ENCODE results near the gene SHB. TPM values are rescaled to one million over a fixed set of nuclear protein-coding genes. Genes with fewer than 3 reads are reported as not detected.

The SHB gene
- total RNA-seq, 6 experiments from 2014 or later, result 12.0 to 43.1 (median 21.9) TPM

DNA sequence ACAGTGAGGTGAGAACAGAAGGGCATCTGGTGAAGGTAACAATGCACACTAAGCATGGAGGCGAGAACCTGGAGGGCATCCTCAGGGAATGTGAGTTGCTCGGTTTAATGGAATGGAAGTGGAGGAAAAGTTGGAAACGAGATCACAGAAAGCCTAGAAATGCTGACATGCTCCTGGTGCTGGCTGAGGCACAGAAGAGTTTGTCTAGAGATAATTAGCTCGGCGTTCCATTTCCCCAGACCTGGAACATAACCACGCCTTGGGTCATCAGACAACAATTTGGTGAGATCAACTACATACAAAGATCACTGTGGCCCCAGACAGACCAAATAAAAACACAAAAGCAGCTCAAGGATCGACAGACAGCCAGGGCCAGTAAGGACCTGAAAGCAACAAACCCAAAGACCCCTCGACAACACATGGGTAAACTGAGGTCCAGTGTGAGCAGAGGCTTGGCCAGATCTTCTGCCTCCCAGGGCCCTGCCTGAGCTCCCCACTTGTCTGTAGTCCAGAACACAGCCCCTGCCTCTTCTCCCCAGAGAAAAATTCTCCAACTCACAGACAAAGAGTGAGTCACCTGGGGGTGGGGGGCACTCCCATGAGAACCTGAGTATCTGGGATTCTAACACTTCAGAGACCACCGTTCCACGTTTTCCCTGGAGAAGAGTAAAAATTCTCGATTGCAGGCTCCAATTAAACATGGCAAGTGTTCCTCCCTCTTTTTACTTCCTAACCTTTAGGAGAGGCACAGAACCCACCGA, 52.5 kb downstream of the SHB start:
- 39% methylated on average over 7 of the region's 12 CpGs for WGBS (ENCODE audit: insufficient coverage, low coverage, low lambda C conversion rate, missing lambda C conversion rate)
- H3K4me1 ChIP-seq, result peaks cover 0 to 47% (median 23%) of the 10 kb centered on the region in 4 donors

DNA sequence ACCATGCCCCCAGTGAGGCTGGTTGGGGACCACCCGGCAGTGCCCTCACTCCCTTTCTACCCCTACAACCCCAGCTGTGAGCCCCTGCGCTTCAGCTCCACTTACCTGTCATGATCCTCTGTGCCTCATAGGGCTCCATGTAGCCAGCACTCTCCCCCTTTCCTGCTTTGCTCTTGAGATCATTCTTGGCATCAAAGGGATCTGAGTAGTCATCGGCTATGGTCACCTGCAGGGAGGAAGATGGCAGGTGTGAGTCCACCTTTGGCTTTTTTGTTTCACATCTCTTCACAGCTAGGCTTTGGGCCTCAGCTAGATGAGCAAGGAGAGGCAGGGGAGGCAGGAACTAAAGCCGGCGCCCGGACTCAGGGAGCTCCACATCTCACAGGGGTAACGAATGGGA, 53.1 kb downstream of the SHB start:
- intact Hi-C loops (cut with DNase I), result loop anchor here (10.0 kb wide), 3 partner anchors 49 to 91 kb away; partner anchors contain the start of gene SHB (in 2 of the 2)
- TF ChIP-seq POLR2A (IDR thresholded peaks at IDR 0.05), result no peak
- TF ChIP-seq, protein P1, sequence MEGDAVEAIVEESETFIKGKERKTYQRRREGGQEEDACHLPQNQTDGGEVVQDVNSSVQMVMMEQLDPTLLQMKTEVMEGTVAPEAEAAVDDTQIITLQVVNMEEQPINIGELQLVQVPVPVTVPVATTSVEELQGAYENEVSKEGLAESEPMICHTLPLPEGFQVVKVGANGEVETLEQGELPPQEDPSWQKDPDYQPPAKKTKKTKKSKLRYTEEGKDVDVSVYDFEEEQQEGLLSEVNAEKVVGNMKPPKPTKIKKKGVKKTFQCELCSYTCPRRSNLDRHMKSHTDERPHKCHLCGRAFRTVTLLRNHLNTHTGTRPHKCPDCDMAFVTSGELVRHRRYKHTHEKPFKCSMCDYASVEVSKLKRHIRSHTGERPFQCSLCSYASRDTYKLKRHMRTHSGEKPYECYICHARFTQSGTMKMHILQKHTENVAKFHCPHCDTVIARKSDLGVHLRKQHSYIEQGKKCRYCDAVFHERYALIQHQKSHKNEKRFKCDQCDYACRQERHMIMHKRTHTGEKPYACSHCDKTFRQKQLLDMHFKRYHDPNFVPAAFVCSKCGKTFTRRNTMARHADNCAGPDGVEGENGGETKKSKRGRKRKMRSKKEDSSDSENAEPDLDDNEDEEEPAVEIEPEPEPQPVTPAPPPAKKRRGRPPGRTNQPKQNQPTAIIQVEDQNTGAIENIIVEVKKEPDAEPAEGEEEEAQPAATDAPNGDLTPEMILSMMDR (IDR thresholded peaks at IDR 0.05), result no peak
- Histone ChIP-seq H3K27ac (peak overlapping the region in 1 of 3 donors; percentile 79), H3K9me3 (no peaks in the 10 kb centered on the region), H3K4me1 (peaks cover 0 to 47% (median 23%) of the 10 kb centered on the region in 4 donors), H3K4me3 (no peak overlapping the region), H3K36me3 (peaks cover 0 to 27% (median 0%) of the 10 kb centered on the region in 4 donors), H3K27me3 (no peaks in the 10 kb centered on the region)
- 90% methylated on average over 2 of the region's 7 CpGs for WGBS (ENCODE audit: insufficient coverage, low coverage, low lambda C conversion rate, missing lambda C conversion rate)
- ATAC-seq (no peak), DNase-seq (no peak)

More for the DNA sequence above, 52.5 kb downstream of the SHB start:
- ATAC-seq (peak in 2 of 4 donors; percentile 1 to 56), DNase-seq (no peak)
- H3K36me3 ChIP-seq, result peaks cover 0 to 27% (median 0%) of the 10 kb centered on the region in 4 donors
- H3K27ac ChIP-seq, result peak overlapping the region in 2 of 3 donors; percentile 65 to 79
- no peaks in the 10 kb centered on the region for H3K9me3 ChIP-seq
- peak; percentile 55 for TF ChIP-seq POLR2A (IDR thresholded peaks at IDR 0.05)
- TF ChIP-seq, protein P1 (IDR thresholded peaks at IDR 0.05), result no peak
- intact Hi-C loops (cut with DNase I), result loop anchor here (10.0 kb wide), 3 partner anchors 48 to 92 kb away; partner anchors contain the start of gene SHB (in 2 of the 2)
- H3K27me3 ChIP-seq, result no peaks in the 10 kb centered on the region
- no peak overlapping the region for H3K4me3 ChIP-seq

DNA sequence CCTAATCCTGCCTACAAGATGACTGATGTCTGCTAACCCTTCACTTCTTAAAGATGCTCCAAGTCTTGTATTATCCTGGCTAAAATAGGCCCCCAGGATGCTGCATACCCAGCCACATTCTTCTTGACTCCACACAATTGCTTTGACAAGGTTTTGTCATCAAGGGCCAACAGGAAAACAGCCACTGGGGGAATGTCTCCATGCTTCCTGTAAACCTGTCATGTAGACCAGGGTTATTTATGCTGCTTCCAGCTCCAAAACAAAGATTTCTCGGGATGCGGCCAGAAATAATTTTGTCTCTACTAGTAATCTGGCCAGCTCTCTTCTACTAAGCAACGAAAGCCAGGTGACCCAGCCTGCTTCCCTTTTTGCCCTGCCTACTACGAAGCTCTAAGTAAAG, 53.8 kb downstream of the SHB start:
- H3K36me3 ChIP-seq, result peaks cover 0 to 27% (median 0%) of the 10 kb centered on the region in 4 donors
- H3K4me1 ChIP-seq, result peaks cover 0 to 41% (median 20%) of the 10 kb centered on the region in 4 donors
- DNase-seq (no peak), ATAC-seq (no peak)
- no peaks in the 10 kb centered on the region for H3K9me3 ChIP-seq
- no peaks in the 10 kb centered on the region for H3K27me3 ChIP-seq
- no peak overlapping the region for H3K4me3 ChIP-seq
- intact Hi-C loops (cut with DNase I), result loop anchor here (10.0 kb wide), 3 partner anchors 50 to 90 kb away; partner anchors contain the start of gene SHB (in 2 of the 2)
- 43% methylated on average over 2 of the region's 4 CpGs for WGBS (ENCODE audit: insufficient coverage, low coverage, low lambda C conversion rate, missing lambda C conversion rate)
- TF ChIP-seq POLR2A (IDR thresholded peaks at IDR 0.05), result no peak
- TF ChIP-seq, protein P1 (IDR thresholded peaks at IDR 0.05), result no peak
- H3K27ac ChIP-seq, result no peak overlapping the region

DNA sequence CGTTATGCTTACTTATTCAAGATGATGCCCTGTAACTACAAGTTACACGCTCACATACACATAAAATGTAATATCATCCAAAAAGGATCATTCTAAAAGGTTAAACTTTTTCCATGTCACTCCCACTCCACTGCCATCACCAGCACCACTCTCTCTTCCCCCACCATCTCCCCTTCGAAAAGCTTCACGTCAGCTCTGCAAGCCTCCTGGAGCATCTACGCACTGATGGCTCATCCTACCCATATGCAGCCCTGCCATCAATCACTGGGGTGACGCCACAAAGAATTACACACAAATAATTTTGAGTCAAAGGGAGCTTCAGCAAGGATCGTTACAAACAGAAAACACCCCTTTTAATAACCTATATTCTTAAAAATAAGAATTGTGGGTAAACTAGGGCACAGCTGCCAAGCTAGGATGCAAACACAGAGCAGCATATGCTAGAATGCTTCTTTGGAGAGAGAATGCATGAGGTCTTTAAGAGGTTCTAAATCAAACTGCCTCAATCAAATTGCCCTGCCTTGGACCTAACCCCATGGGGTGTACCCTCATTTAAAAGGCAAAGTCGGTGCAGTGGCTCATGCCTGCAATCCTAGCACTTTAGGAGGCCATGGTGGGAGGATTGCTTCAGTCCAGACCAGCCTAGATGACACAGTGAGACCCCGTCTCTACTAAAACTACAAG, 56.1 kb downstream of the SHB start:
- 92% methylated on average over 2 of the region's 9 CpGs for WGBS (ENCODE audit: insufficient coverage, low coverage, low lambda C conversion rate, missing lambda C conversion rate)
- TF ChIP-seq POLR2A (IDR thresholded peaks at IDR 0.05), result no peak
- TF ChIP-seq, protein P1 (IDR thresholded peaks at IDR 0.05), result no peak
- H3K9me3 ChIP-seq, result no peaks in the 10 kb centered on the region
- DNase-seq, result no peak
- intact Hi-C loops (cut with DNase I), result loop anchor here (10.0 kb wide), 3 partner anchors 52 to 88 kb away; partner anchors contain the start of gene SHB (in 2 of the 2)
- no peak overlapping the region for H3K4me3 ChIP-seq
- no peaks in the 10 kb centered on the region for H3K27me3 ChIP-seq
- no peak for ATAC-seq
- no peak overlapping the region for H3K27ac ChIP-seq
- peaks cover 0 to 35% (median 20%) of the 10 kb centered on the region in 4 donors for H3K4me1 ChIP-seq
- H3K36me3 ChIP-seq, result peaks cover 0 to 27% (median 0%) of the 10 kb centered on the region in 4 donors
